GM13976 (cell line): ENCODE data around the gene CTIF.
"Not testable (repeated sequence)": the region's sequence is repeated elsewhere in the genome, so short reads cannot be mapped to it uniquely, and the experiment has no call there.

Experiments
- DNase-seq: peaks from one replicate; pipeline ENCODE4 v3.0.0; 2012; ENCODE audit warnings: low spot score
- CTCF ChIP-seq: IDR thresholded peaks from 2 replicates; pipeline ENCODE4 v1.5.1; 2012; ENCODE audit warnings: borderline replicate concordance, mild to moderate bottlenecking; ENCODE audit not compliant: insufficient read depth; ENCODE audit errors: extremely low read depth, missing control alignments, control extremely low read depth
- in situ Hi-C: fragments of 300-500 bp; cut with MboI; formaldehyde crosslinking; loops from one replicate; pipeline ENCODE4 v1.12.0; 2022; ENCODE audit warnings: low sequenced_read_pairs, mixed read lengths, inconsistent platforms; ENCODE audit not compliant: unreplicated experiment

CTIF gene

GRCh38 chr18:48649231-48649630 is 110.4 kb downstream of the CTIF start:
- DNase-seq: no peak
- in situ Hi-C loops: no loop called here
- TF ChIP-seq CTCF: no peak

- DNase-seq, in situ Hi-C loops: not testable (repeated sequence)
These were observed 115.8 kb downstream of the CTIF start for GRCh38 chr18:48654591-48654990.

GRCh38 chr18:48655508-48655907 is 116.7 kb downstream of the CTIF start:
- no peak for TF ChIP-seq CTCF
- in situ Hi-C loops: no loop called here
- DNase-seq: no peak

GRCh38 chr18:48656176-48656575 is 117.3 kb downstream of the CTIF start:
- in situ Hi-C loops: no loop called here
- no peak for DNase-seq
- TF ChIP-seq CTCF: no peak

GRCh38 chr18:48656582-48656981 is 117.8 kb downstream of the CTIF start:
- no peak for TF ChIP-seq CTCF
- in situ Hi-C loops: no loop called here
- DNase-seq: no peak

- no peak for DNase-seq
- in situ Hi-C loops: no loop called here
- no peak for TF ChIP-seq CTCF
These were observed 118.8 kb downstream of the CTIF start for GRCh38 chr18:48657447-48658120.

- in situ Hi-C loops: no loop called here
- no peak for DNase-seq
- TF ChIP-seq CTCF: no peak
These were observed 119.9 kb downstream of the CTIF start for GRCh38 chr18:48658721-48659120.
